Left ventricle myocardium inferior (tissue), 1 donor: ENCODE results near the gene SNX15. TPM values are rescaled to one million over a fixed set of nuclear protein-coding genes. Genes with fewer than 3 reads are reported as not detected.

ENCODE experiments used
- DNase-seq: peaks from one replicate; pipeline ENCODE4 v3.0.0-alpha.2; 2020
- H3K27ac ChIP-seq: fragments of 200-600 bp; replicated peaks from 2 replicates; pipeline ENCODE4 v1.8.0; 2021
- H3K27me3 ChIP-seq: fragments of 200-600 bp; 2 replicates; pipeline ENCODE4 v1.8.0; 2021; ENCODE audit warnings: low read depth
- H3K36me3 ChIP-seq: fragments of 200-600 bp; 2 replicates; pipeline ENCODE4 v1.8.0; 2021
- H3K4me1 ChIP-seq: fragments of 200-600 bp; 2 replicates; pipeline ENCODE4 v1.8.0; 2021
- H3K4me3 ChIP-seq: fragments of 200-600 bp; 2 replicates; pipeline ENCODE4 v1.8.0; 2021; ENCODE audit warnings: mild to moderate bottlenecking, moderate library complexity
- H3K9me3 ChIP-seq: fragments of 200-600 bp; replicated peaks from 2 replicates; pipeline ENCODE4 v1.8.0; 2021
- CTCF ChIP-seq: fragments of 200-600 bp; IDR thresholded peaks from 2 replicates; pipeline ENCODE4 v1.8.0; 2021; ENCODE audit warnings: antibody characterized with exemption, mild to moderate bottlenecking, borderline replicate concordance
- intact Hi-C: fragments of 100-400 bp; cut with micrococcal nuclease; formaldehyde crosslinking; loops from one replicate; pipeline ENCODE4 v1.11.0; 2022
- total RNA-seq: library from RNA; stranded (reverse); fragmentation: NEBNext Ultra II Directional; extraction: Animal tissue kit (Norgen Biotek cat#: 25700); gene quantifications from one replicate; pipeline ENCODE4 v1.2.1, GENCODE V29; 2021
- donor health status: DM: no; HTN: yes; CAD: no; lungs with severe emphysema.

SNX15 gene
- total RNA-seq, 1 donor from 2014 or later, result 15.7 TPM

- H3K36me3 ChIP-seq, result peaks cover 71% of the 10 kb centered on the region
- H3K9me3 ChIP-seq, result no peaks in the 10 kb centered on the region
Observed at GRCh38 chr11:65034423-65034822, 7.2 kb downstream of the SNX15 start.

GRCh38 chr11:65035579-65035978 lies 8.3 kb downstream of the SNX15 start:
- Histone ChIP-seq H3K27ac (no peak overlapping the region), H3K9me3 (no peaks in the 10 kb centered on the region), H3K36me3 (peaks cover 78% of the 10 kb centered on the region), H3K4me3 (no peak overlapping the region), H3K4me1 (peaks cover 13% of the 10 kb centered on the region), H3K27me3 (no peaks in the 10 kb centered on the region)
- no peak for DNase-seq
- TF ChIP-seq CTCF, result no peak
- intact Hi-C loops, result no loop called here

More at GRCh38 chr11:65034423-65034822, 7.2 kb downstream of the SNX15 start:
- H3K27ac ChIP-seq, result no peak overlapping the region
- H3K4me1 ChIP-seq, result peaks cover 10% of the 10 kb centered on the region
- intact Hi-C loops, result no loop called here
- no peak overlapping the region for H3K4me3 ChIP-seq
- DNase-seq, result no peak
- no peak for TF ChIP-seq CTCF
- H3K27me3 ChIP-seq, result no peaks in the 10 kb centered on the region

- H3K27ac ChIP-seq, result peak overlapping the region; percentile 33
- TF ChIP-seq CTCF, result no peak
- H3K4me3 ChIP-seq, result no peak overlapping the region
- intact Hi-C loops, result no loop called here
- H3K4me1 ChIP-seq, result peaks cover 27% of the 10 kb centered on the region
- no peaks in the 10 kb centered on the region for H3K9me3 ChIP-seq
- H3K36me3 ChIP-seq, result peaks cover 76% of the 10 kb centered on the region
- no peaks in the 10 kb centered on the region for H3K27me3 ChIP-seq
- peak; percentile 70 for DNase-seq
Observed at GRCh38 chr11:65036931-65037330, 9.7 kb downstream of the SNX15 start.

- intact Hi-C loops, result no loop called here
- no peak for TF ChIP-seq CTCF
- Histone ChIP-seq H3K36me3 (peaks cover 54% of the 10 kb centered on the region), H3K4me3 (peak overlapping the region; percentile 96), H3K9me3 (no peaks in the 10 kb centered on the region), H3K27ac (peak overlapping the region; percentile 98), H3K4me1 (peaks cover 49% of the 10 kb centered on the region), H3K27me3 (no peaks in the 10 kb centered on the region)
- DNase-seq, result no peak
Observed at GRCh38 chr11:65040520-65040846, 13.2 kb downstream of the SNX15 start.

GRCh38 chr11:65040847-65041622 lies 13.8 kb downstream of the SNX15 start, which contains the start of gene SAC3D1:
Gene SAC3D1 (plus strand): TSS chr11:65041210. CDS start chr11:65041293, 83 bp downstream.
- no peak for TF ChIP-seq CTCF
- H3K4me3 ChIP-seq, result peak within 1 kb of the TSS; percentile 96
- peaks cover 49% of the 10 kb centered on the region for H3K36me3 ChIP-seq
- peak within 1 kb of the TSS; percentile 98 for H3K27ac ChIP-seq
- H3K4me1 ChIP-seq, result peaks cover 49% of the 10 kb centered on the region
- DNase-seq, result peak; percentile 89
- no peaks in the 10 kb centered on the region for H3K9me3 ChIP-seq
- no peaks in the 10 kb centered on the region for H3K27me3 ChIP-seq
- intact Hi-C loops, result no loop called here
